AG09319 (cell line): ENCODE measurements around the gene KRT36.

Source experiments
- DNase-seq: peaks from one replicate; pipeline ENCODE4 v3.0.0-alpha.2; 2010; ENCODE audit warnings: low read depth; ENCODE audit errors: extremely low read depth
- TF ChIP-seq, protein P1 (sequence below): IDR thresholded peaks from 2 replicates; pipeline ENCODE4 v1.5.1; 2011; ENCODE audit warnings: low read depth, mild to moderate bottlenecking, inconsistent platforms, low read length, moderate library complexity

KRT36 gene

GRCh38 chr17:41456204-41456603, 33.5 kb downstream of the KRT36 start:
- TF ChIP-seq, protein P1, sequence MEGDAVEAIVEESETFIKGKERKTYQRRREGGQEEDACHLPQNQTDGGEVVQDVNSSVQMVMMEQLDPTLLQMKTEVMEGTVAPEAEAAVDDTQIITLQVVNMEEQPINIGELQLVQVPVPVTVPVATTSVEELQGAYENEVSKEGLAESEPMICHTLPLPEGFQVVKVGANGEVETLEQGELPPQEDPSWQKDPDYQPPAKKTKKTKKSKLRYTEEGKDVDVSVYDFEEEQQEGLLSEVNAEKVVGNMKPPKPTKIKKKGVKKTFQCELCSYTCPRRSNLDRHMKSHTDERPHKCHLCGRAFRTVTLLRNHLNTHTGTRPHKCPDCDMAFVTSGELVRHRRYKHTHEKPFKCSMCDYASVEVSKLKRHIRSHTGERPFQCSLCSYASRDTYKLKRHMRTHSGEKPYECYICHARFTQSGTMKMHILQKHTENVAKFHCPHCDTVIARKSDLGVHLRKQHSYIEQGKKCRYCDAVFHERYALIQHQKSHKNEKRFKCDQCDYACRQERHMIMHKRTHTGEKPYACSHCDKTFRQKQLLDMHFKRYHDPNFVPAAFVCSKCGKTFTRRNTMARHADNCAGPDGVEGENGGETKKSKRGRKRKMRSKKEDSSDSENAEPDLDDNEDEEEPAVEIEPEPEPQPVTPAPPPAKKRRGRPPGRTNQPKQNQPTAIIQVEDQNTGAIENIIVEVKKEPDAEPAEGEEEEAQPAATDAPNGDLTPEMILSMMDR = no peak
- no peak for DNase-seq

DNA sequence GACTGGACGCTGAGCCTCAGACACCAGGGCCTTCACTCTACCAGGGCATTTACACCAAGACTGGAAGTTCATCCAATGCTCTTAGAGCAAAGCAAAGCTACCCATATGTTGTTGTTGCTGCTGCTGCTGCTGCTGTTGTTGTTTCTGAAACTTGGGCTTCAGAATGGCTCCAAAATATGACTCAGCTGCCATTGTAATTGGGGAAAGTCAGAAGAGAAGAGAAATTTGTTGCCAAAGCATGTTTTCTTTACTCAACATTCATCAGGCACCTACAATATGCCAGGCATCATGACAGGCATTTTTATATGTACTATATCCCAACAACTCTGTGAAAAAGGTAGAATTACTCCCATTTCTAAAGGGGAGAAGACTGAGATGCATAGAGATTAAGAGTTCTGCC, 34.5 kb downstream of the KRT36 start:
- TF ChIP-seq, protein P1 = no peak
- DNase-seq = no peak

GRCh38 chr17:41453066-41453465, 36.6 kb downstream of the KRT36 start:
- no peak for DNase-seq
- TF ChIP-seq, protein P1 = no peak

- TF ChIP-seq, protein P1 = no peak
- no peak for DNase-seq
These were observed 37.4 kb downstream of the KRT36 start for GRCh38 chr17:41452281-41452680.

DNA sequence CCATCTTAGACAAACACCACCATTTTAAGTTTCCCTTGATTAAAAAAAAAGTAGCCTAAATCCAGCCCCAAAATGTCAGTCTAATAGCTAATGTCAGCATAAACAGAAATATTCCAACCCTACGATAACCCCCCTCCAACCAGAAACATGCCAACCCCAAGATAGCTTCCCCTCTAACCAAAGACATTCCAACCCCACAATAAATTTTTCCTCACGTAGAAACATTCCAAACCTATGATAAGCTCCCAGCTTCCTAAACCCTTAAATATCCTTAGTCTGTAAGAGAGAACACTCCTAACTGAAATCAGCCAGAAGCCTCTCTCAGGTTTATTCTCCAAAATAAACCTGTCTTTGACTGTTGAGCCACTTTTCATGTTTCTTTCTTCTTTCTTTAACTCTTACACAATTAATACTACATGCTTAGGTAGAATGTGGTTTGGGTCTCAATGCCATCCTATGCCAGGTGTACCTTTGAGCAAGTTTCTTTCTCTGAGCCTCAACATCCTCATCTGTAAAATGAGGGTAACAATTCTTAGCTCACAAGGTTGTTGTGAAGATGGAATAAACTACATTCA, 38.5 kb downstream of the KRT36 start:
- no peak for DNase-seq

DNA sequence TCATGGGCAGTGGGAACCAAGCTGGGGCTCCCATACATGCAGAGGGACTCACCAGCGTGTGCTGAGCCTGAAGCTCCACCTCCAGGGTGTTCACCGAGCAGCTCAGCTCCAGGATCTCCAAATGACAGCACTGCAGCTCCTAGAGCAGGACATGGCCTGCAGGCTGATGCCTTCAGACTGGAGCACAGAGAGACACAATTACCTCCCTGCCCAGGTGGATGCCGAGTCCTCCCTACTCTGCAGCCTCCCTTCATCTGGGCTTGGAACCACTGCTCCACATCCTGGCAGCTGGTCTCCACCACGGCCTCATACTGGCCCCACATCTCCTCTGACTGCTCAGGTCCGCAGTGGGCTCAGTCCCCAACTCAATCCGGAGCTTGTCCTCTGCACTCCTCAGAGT, 40.7 kb downstream of the KRT36 start:
- TF ChIP-seq, protein P1 = no peak
- DNase-seq = no peak

More for the DNA sequence above, 38.5 kb downstream of the KRT36 start:
- TF ChIP-seq, protein P1 = no peak

DNA sequence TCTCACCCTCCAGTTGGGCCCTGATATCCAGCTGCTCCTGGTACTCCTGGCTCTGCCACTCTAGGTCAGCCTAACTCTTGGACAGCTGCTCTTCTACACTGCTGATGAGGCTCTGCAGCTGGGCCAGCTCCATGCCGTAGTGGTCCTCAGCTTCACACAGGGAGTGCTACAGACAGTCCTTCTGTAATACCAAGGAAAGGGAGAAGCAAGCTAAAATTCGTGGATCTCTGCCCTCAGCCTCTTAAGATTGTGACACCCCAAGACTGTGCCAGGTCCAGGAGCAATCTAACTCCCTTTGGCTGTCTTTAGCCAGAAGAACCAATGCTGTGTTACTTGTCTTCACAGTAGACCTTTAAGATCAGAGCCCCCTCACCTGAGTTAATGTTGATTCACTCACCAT, 41.2 kb downstream of the KRT36 start:
- DNase-seq = no peak
- TF ChIP-seq, protein P1 = no peak
